CD14-positive monocyte (primary cell): ENCODE data around the gene PVRIG. TPM values are rescaled to one million over a fixed set of nuclear protein-coding genes. Genes with fewer than 3 reads are reported as not detected.

Experiments
- DNase-seq, 3 donors: peaks; one replicate each; pipeline ENCODE4 v3.0.0-alpha.2; 2011 to 2022
- H2AFZ ChIP-seq: 2 replicates; pipeline ENCODE4 v1.6.0; 2012; ENCODE audit warnings: mild to moderate bottlenecking, low read depth, low read length, inconsistent platforms; ENCODE audit not compliant: insufficient read depth, poor library complexity, severe bottlenecking
- H3K27ac ChIP-seq, 2 donors: 1 replicate in 1 of 2; 2 replicates in 1 of 2; pipeline ENCODE4 v1.5.1; 2012 to 2013; ENCODE audit warnings: low read length in 2 of 2, control low read depth in 1 of 2, inconsistent platforms in 1 of 2, low read depth in 1 of 2, mild to moderate bottlenecking in 1 of 2
- H3K27me3 ChIP-seq, 2 donors: one replicate each; pipeline versions ENCODE4 v1.6.0 to v1.6.1; 2011 to 2013; ENCODE audit warnings: low read length in 2 of 2; ENCODE audit not compliant: control insufficient read depth in 2 of 2, insufficient read depth in 2 of 2
- H3K36me3 ChIP-seq, 2 donors: replicated peaks in 1 of 2; 1 replicate in 1 of 2; 2 replicates in 1 of 2; pipeline versions ENCODE4 v1.5.1 to v1.6.1; 2012 to 2013; ENCODE audit warnings: low read length in 2 of 2, control low read depth in 1 of 2, inconsistent platforms in 1 of 2, mild to moderate bottlenecking in 1 of 2; ENCODE audit not compliant: insufficient read depth in 2 of 2, control insufficient read depth in 1 of 2
- H3K4me1 ChIP-seq, 2 donors: 1 replicate in 1 of 2; 2 replicates in 1 of 2; pipeline versions ENCODE4 v1.5.1 to v1.6.1; 2012 to 2013; ENCODE audit warnings: low read length in 2 of 2, control low read depth in 1 of 2, inconsistent platforms in 1 of 2, mild to moderate bottlenecking in 1 of 2, moderate library complexity in 1 of 2; ENCODE audit not compliant: insufficient read depth in 2 of 2, control insufficient read depth in 1 of 2
- H3K4me2 ChIP-seq: replicated peaks from 2 replicates; pipeline ENCODE3; 2012; ENCODE audit warnings: low read length, moderate library complexity, mild to moderate bottlenecking; ENCODE audit not compliant: poor library complexity, severe bottlenecking; ENCODE audit errors: extremely low read depth
- H3K4me3 ChIP-seq, 3 experiments: fragments of 200-600 bp in 1 of 3; sonication (generic) in 1 of 3; replicated peaks in 1 of 3; 1 replicate in 2 of 3; 2 replicates in 1 of 3; pipeline ENCODE4 v1.5.1; 2011 to 2013; ENCODE audit warnings: low read length in 3 of 3, mild to moderate bottlenecking in 3 of 3, control low read depth in 2 of 3, low read depth in 2 of 3, inconsistent platforms in 1 of 3, moderate library complexity in 1 of 3
- H3K79me2 ChIP-seq: 2 replicates; pipeline ENCODE4 v1.6.0; 2012; ENCODE audit warnings: mild to moderate bottlenecking, control low read depth, inconsistent platforms, low read length, moderate library complexity; ENCODE audit not compliant: insufficient read depth
- H3K9ac ChIP-seq: 2 replicates; pipeline ENCODE4 v1.6.0; 2017; ENCODE audit warnings: low read length, mild to moderate bottlenecking; ENCODE audit not compliant: insufficient read depth, poor library complexity, severe bottlenecking
- H3K9me3 ChIP-seq, 2 donors: replicated peaks in 1 of 2; 1 replicate in 1 of 2; 2 replicates in 1 of 2; pipeline versions ENCODE4 v1.5.1 to v1.6.1; 2012 to 2013; ENCODE audit warnings: low read length in 2 of 2, control low read depth in 1 of 2; ENCODE audit not compliant: control insufficient read depth in 1 of 2, insufficient read depth in 1 of 2
- H4K20me1 ChIP-seq: 2 replicates; pipeline ENCODE4 v1.6.0; 2012; ENCODE audit warnings: mild to moderate bottlenecking, low read length, control low read depth, moderate library complexity; ENCODE audit not compliant: insufficient read depth
- H3K27ac Mint-ChIP-seq, 7 donors: one replicate each; pipeline ENCODE4 v1.8.0; 2020; ENCODE audit warnings: mild to moderate bottlenecking in 7 of 7, mixed read lengths in 7 of 7, moderate library complexity in 6 of 7, inconsistent platforms in 2 of 7
- H3K27me3 Mint-ChIP-seq, 3 donors: one replicate each; pipeline ENCODE4 v1.8.0; 2021 to 2022; ENCODE audit warnings: low read depth in 3 of 3, mild to moderate bottlenecking in 3 of 3, mixed read lengths in 3 of 3, moderate library complexity in 3 of 3, inconsistent platforms in 1 of 3
- H3K36me3 Mint-ChIP-seq, 2 donors: one replicate each; pipeline ENCODE4 v1.8.0; 2020; ENCODE audit warnings: mixed read lengths in 2 of 2, inconsistent platforms in 1 of 2, mild to moderate bottlenecking in 1 of 2
- H3K4me1 Mint-ChIP-seq: one replicate; pipeline ENCODE4 v1.8.0; 2020; ENCODE audit warnings: mild to moderate bottlenecking, mixed read lengths
- H3K4me3 Mint-ChIP-seq, 2 donors: one replicate each; pipeline ENCODE4 v1.8.0; 2020; ENCODE audit warnings: mild to moderate bottlenecking in 2 of 2, mixed read lengths in 2 of 2, moderate library complexity in 1 of 2
- H3K9me3 Mint-ChIP-seq, 7 donors: one replicate each; pipeline ENCODE4 v1.8.0; 2020 to 2022; ENCODE audit warnings: mixed read lengths in 7 of 7, mild to moderate bottlenecking in 6 of 7, moderate library complexity in 6 of 7, inconsistent platforms in 2 of 7
- WGBS: methylation state at CpG from one replicate; pipeline ENCODE4 v1.1.5; 2013; ENCODE audit warnings: missing lambda C conversion rate; ENCODE audit not compliant: insufficient coverage; 5-methylcytosine and 5-hydroxymethylcytosine counted together
- intact Hi-C, 2 donors: fragments of 100-400 bp; cut with micrococcal nuclease; formaldehyde crosslinking; loops; one replicate each; pipeline versions ENCODE4 v1.15.0 to v1.15.1; 2023
- polyA plus RNA-seq, 3 donors: library from polyadenylated mRNA; depleted of rRNA in 1 of 3; unstranded in 2 of 3; stranded (reverse) in 1 of 3; fragments of 300-500 nt in 2 of 3; fragments of >200 nt in 1 of 3; fragmentation: Illumina TruSeq in 2 of 3; gene quantifications; 1 replicate in 2 of 3; 2 replicates in 1 of 3; pipeline ENCODE4 v1.2.3, GENCODE V29; 2012 to 2021
- TF ChIP-seq, protein P1 (sequence below): fragments of 200-600 bp; IDR thresholded peaks from one replicate; pipeline ENCODE4 v1.8.0; 2022; ENCODE audit warnings: antibody characterized with exemption, mild to moderate bottlenecking

PVRIG gene
- polyA plus RNA-seq, 3 donors: 0.27 to 0.38 TPM; not detected in 1

- no peak overlapping the region for H3K4me2 ChIP-seq
- H2AFZ ChIP-seq: no peak overlapping the region
- TF ChIP-seq, protein P1, sequence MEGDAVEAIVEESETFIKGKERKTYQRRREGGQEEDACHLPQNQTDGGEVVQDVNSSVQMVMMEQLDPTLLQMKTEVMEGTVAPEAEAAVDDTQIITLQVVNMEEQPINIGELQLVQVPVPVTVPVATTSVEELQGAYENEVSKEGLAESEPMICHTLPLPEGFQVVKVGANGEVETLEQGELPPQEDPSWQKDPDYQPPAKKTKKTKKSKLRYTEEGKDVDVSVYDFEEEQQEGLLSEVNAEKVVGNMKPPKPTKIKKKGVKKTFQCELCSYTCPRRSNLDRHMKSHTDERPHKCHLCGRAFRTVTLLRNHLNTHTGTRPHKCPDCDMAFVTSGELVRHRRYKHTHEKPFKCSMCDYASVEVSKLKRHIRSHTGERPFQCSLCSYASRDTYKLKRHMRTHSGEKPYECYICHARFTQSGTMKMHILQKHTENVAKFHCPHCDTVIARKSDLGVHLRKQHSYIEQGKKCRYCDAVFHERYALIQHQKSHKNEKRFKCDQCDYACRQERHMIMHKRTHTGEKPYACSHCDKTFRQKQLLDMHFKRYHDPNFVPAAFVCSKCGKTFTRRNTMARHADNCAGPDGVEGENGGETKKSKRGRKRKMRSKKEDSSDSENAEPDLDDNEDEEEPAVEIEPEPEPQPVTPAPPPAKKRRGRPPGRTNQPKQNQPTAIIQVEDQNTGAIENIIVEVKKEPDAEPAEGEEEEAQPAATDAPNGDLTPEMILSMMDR: no peak
- H3K9me3 ChIP-seq: no peaks in the 10 kb centered on the region
- H3K4me3 ChIP-seq: no peak overlapping the region
- no peaks in the 10 kb centered on the region for H3K79me2 ChIP-seq
- no peak overlapping the region for H3K27ac ChIP-seq
- WGBS: 93% methylated on average over 5 of the region's 10 CpGs
- no peaks in the 10 kb centered on the region for H4K20me1 ChIP-seq
- intact Hi-C loops: loop anchor here in 1 of 2 donors (5.0 kb wide), 1 partner anchor 87 kb away; no protein-coding TSS in a partner anchor
- no peak for DNase-seq
- no peaks in the 10 kb centered on the region for H3K27me3 ChIP-seq
- H3K36me3 ChIP-seq: no peaks in the 10 kb centered on the region
- Mint-ChIP-seq H3K36me3 (peaks cover 3 to 4% of the 10 kb centered on the region in 2 donors), H3K4me3 (no peak overlapping the region), H3K27me3 (peaks cover 0 to 2% (median 1%) of the 10 kb centered on the region in 3 donors), H3K27ac (peak overlapping the region in 2 of 7 donors; percentile 26 to 80), H3K4me1 (peaks cover 6% of the 10 kb centered on the region), H3K9me3 (no peaks in the 10 kb centered on the region)
- H3K4me1 ChIP-seq: no peaks in the 10 kb centered on the region
- no peak overlapping the region for H3K9ac ChIP-seq
These were observed 445 bp upstream of the PVRIG start for GRCh38 chr7:100219271-100219737.

DNA sequence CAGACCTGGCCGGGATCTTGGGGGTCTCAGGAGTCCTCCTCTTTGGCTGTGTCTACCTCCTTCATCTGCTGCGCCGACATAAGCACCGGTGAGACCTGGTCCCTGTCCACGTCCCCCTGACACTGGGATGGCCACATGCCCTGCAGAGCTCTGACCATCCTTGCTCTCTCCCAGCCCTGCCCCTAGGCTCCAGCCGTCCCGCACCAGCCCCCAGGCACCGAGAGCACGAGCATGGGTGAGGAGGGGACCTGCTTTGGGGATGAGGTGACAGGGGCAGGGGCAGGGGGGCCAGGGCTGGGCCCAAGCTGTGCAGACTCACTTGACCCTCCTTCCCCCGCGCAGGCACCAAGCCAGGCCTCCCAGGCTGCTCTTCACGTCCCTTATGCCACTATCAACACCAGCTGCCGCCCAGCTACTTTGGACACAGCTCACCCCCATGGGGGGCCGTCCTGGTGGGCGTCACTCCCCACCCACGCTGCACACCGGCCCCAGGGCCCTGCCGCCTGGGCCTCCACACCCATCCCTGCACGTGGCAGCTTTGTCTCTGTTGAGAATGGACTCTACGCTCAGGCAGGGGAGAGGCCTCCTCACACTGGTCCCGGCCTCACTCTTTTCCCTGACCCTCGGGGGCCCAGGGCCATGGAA, 959 bp downstream of the PVRIG start:
- WGBS: 95% methylated on average over 17 of the region's 22 CpGs
- Mint-ChIP-seq H3K27ac (peak overlapping the region in 1 of 7 donors; percentile 79), H3K4me1 (peaks cover 9% of the 10 kb centered on the region), H3K27me3 (no peaks in the 10 kb centered on the region), H3K9me3 (no peaks in the 10 kb centered on the region), H3K4me3 (peak overlapping the region in 1 of 2 donors; percentile 61), H3K36me3 (peaks cover 3 to 4% of the 10 kb centered on the region in 2 donors)
- H3K4me2 ChIP-seq: no peak overlapping the region
- H3K4me3 ChIP-seq: no peak overlapping the region
- no peaks in the 10 kb centered on the region for H3K9me3 ChIP-seq
- H3K4me1 ChIP-seq: no peaks in the 10 kb centered on the region
- no peaks in the 10 kb centered on the region for H3K27me3 ChIP-seq
- DNase-seq: no peak
- no peaks in the 10 kb centered on the region for H3K79me2 ChIP-seq
- intact Hi-C loops: no loop called here
- H3K27ac ChIP-seq: no peak overlapping the region
- H3K9ac ChIP-seq: no peak overlapping the region
- TF ChIP-seq, protein P1: no peak
- H2AFZ ChIP-seq: no peak overlapping the region
- no peaks in the 10 kb centered on the region for H3K36me3 ChIP-seq
- no peaks in the 10 kb centered on the region for H4K20me1 ChIP-seq
